Measurements from ENCODE around the gene SLC9A3. TPM values are rescaled to one million over a fixed set of nuclear protein-coding genes. Genes with fewer than 3 reads are reported as not detected.

Gene SLC9A3
- total RNA-seq, 1 donor from 2014 or later, result 1.6 TPM

DNA sequence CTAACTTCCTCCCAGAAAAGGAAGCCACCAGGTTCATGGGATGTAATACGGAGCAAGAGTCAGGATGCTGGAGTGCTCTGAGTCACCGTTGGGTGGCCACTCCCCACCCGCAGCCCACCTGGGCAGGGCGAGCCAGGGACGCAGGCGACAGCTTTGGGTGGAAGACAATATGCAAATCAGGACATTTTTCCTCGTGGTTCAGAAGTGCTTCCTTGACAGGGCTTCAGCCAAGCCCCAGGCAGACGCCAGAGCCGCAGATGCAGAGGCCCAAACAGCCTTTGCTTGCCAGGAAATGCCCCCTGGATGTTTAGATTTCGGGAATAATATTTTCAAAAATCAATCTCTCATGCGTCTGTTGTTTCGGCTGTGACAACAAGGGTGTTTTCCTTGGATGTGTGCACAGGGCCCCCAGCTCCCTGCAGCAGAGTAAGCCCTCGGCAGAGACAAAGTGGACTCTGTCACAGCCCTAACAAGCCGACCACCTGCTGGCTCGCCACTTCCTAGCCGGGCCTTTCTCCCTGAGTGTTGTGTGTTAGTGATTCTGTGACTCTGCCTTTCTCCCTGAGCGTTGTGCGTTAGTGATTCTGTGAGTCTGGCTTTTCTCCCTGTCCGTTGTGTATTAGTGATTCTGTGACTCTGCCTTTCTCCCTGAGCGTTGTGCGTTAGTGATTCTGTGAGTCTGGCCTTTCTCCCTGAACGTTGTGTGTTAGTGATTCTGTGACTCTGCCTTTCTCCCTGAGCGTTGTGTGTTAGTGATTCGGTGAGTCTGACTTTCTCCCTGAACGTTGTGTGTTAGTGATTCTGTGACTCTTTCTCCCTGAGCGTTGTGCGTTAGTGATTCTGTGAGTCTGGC is 11.8 kb upstream of the SLC9A3 start:
- DNase-seq (ENCODE audit: low read depth) (no peak), FAIRE-seq (no peak)
- peaks cover 24% of the 10 kb centered on the region for H3K27me3 ChIP-seq (ENCODE audit: control insufficient read depth, insufficient read depth, low read length)
- TF ChIP-seq, protein P1, sequence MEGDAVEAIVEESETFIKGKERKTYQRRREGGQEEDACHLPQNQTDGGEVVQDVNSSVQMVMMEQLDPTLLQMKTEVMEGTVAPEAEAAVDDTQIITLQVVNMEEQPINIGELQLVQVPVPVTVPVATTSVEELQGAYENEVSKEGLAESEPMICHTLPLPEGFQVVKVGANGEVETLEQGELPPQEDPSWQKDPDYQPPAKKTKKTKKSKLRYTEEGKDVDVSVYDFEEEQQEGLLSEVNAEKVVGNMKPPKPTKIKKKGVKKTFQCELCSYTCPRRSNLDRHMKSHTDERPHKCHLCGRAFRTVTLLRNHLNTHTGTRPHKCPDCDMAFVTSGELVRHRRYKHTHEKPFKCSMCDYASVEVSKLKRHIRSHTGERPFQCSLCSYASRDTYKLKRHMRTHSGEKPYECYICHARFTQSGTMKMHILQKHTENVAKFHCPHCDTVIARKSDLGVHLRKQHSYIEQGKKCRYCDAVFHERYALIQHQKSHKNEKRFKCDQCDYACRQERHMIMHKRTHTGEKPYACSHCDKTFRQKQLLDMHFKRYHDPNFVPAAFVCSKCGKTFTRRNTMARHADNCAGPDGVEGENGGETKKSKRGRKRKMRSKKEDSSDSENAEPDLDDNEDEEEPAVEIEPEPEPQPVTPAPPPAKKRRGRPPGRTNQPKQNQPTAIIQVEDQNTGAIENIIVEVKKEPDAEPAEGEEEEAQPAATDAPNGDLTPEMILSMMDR (IDR thresholded peaks at IDR 0.05; ENCODE audit: insufficient read depth, low read length, severe bottlenecking), result no peak
- no peaks in the 10 kb centered on the region for H3K36me3 ChIP-seq (ENCODE audit: control insufficient read depth, insufficient read depth, low read length)
- no peak overlapping the region for H3K4me3 ChIP-seq (ENCODE audit: low read depth, low read length)

DNA sequence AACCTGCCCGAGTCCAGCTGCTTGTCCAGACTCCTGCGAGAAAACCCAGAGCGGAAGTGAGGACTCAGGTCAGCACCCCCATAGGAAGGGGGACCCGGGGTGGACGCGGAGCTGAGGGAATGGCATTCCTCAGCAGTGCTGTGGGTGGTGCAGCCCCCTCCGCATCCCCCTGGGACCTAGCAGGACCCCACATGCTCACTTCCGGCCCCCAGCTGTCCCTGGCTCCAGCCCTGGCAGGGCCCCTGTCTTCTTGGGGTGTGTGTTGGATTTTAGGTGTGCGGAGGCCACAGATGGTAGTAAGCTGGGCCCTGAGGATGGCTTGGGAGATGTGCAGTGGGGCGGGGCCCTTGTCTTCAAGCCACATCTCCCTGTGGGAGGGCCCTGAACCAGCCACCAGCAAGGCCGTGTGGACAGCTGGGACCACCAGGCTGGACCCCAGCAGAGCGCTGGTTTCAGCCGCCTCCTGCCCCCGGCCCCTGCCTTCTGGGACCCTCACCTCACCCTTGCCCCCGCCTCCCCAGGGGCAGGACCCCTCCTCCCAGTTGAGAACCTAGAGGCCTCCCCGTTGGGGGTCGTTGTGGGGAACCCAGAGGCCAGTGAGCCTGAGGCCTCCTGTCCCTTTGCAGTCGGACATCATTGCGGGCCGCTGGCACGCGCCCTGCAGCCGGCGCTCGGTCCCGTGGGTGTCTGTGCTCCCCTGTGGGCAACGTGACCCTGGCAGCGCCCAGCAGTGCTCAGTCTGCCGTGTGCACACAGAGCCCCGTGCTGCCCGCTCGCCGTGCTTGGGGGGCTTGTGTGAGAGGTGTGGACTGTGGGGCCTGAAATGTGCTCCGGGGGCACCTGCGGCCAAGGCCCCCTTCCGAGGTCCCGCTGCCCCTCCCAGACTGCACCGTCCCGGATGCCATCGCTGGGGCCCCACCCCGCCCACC is 10.8 kb upstream of the SLC9A3 start:
- DNase-seq (ENCODE audit: low read depth) (no peak), FAIRE-seq (no peak)
- Histone ChIP-seq H3K36me3 (ENCODE audit: control insufficient read depth, insufficient read depth, low read length) (no peaks in the 10 kb centered on the region), H3K4me3 (ENCODE audit: low read depth, low read length) (no peak overlapping the region), H3K27me3 (ENCODE audit: control insufficient read depth, insufficient read depth, low read length) (peaks cover 23% of the 10 kb centered on the region)
- TF ChIP-seq, protein P1 (IDR thresholded peaks at IDR 0.05; ENCODE audit: insufficient read depth, low read length, severe bottlenecking), result no peak

DNA sequence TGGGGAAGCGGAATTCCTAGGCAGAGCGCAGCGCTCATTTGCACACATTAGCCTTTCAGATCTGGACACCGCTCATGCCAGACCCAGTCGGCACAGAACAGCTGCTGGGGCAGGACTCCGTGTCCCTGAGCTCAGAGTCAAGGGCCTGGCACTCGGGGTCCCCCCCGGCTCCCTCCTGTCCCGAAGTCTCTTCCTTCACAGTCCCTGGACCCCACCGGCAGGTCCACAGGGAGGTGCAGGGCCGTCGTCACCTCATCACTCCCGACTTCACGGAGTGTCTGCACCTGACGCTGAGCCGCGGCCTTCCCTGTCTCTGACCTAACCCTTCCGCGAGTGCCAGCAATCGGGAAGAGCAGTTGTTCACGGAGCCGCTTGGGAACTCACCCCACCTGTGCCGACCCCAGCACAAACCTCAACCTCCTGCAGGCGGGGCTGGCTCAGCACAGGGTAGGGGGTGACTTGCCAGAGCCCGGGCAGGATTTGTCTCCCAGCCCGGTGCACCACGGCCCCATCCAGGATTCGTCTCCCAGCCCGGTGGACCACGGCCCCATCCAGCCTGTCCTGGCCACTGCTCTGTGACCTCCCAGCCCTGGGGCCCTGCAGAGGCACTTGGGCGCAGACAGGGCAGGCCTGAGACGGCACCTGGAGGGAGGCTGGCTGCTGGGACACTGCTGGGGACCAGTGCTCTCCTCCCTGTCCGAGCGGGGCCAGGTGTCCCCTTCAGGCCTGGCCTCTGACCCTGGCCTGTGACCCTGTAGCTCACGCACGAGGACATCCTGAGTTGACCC is 9.9 kb upstream of the SLC9A3 start:
- no peak overlapping the region for H3K4me3 ChIP-seq (ENCODE audit: low read depth, low read length)
- no peak for DNase-seq (ENCODE audit: low read depth)
- no peaks in the 10 kb centered on the region for H3K36me3 ChIP-seq (ENCODE audit: control insufficient read depth, insufficient read depth, low read length)
- TF ChIP-seq, protein P1 (IDR thresholded peaks at IDR 0.05; ENCODE audit: insufficient read depth, low read length, severe bottlenecking), result no peak
- no peak for FAIRE-seq
- H3K27me3 ChIP-seq (ENCODE audit: control insufficient read depth, insufficient read depth, low read length), result peaks cover 21% of the 10 kb centered on the region

DNA sequence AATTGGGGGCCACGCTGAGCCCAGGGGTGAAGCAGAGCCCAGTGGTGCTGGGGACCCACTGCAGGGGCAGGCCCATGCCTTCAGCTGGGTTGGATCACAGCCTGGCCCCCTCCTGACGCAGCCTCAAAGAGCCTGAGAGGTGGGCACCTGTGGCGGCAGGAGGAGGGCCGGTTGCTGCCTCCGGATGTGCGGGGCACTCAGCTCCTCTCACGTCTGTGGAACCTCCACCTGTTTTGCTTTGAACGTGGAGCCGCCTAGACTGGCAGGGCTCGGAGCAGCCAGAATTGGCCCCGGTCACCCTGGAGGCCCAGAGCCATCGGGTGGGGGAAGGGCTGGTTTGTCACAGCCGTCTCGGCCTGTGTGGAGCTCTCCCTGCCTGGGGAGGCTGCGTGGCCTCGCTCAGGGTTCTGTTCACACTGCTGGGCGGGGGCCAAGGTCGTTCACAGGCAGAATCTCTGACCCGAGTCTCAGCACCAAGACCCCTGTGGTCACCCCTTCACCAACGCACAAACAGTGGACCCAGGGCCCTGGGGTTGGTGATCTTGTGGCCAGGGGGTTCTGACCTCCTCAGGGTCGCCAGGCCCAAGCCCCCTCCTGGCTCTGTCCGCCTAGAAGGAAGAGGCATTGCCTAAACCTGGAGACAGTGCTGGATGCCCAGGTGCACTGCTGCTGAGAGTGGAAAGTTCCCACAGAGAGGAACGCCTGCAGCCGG is 9.2 kb upstream of the SLC9A3 start:
- TF ChIP-seq, protein P1 (IDR thresholded peaks at IDR 0.05; ENCODE audit: insufficient read depth, low read length, severe bottlenecking), result no peak
- Histone ChIP-seq H3K27me3 (ENCODE audit: control insufficient read depth, insufficient read depth, low read length) (peaks cover 24% of the 10 kb centered on the region), H3K4me3 (ENCODE audit: low read depth, low read length) (no peak overlapping the region), H3K36me3 (ENCODE audit: control insufficient read depth, insufficient read depth, low read length) (no peaks in the 10 kb centered on the region)
- no peak for DNase-seq (ENCODE audit: low read depth)
- FAIRE-seq, result no peak
